ENCODE data around the gene STARD3NL.
"Not testable (repeated sequence)": the region's sequence is repeated elsewhere in the genome, so short reads cannot be mapped to it uniquely, and the experiment has no call there.

STARD3NL gene

DNA sequence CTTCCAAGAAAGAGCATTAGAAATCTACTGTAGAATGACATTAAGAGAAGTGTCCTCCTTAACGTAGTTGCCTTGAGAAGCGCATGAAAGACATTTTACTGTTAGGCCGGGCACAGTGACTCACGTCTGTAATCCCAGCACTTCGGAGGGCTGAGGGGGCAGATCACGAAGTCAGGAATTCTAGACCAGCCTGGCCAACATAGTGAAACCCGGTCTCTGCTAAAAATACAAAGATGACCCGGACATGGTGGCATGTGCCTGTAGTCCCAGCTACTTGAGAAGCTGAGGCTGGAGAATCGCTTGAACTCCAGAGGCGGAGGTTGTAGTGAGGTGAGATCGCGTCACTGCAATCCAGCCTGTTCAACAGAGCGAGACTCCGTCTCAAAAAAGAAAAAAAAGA lies 66.5 kb downstream of the STARD3NL start:
- no peak overlapping the region for H3K4me3 ChIP-seq
- no peaks in the 10 kb centered on the region for H3K9me3 ChIP-seq
- in situ Hi-C loops (cut with MboI; ENCODE audit: low sequenced_read_pairs): no loop called here
- H3K36me3 ChIP-seq (replicated peaks): no peaks in the 10 kb centered on the region
- peaks cover 10% of the 10 kb centered on the region for H3K4me1 ChIP-seq
- no peaks in the 10 kb centered on the region for H3K27me3 ChIP-seq (ENCODE audit: low read depth)
- DNase-seq (ENCODE audit: low spot score in 2 of 2): no peak

- no peaks in the 10 kb centered on the region for H3K9me3 ChIP-seq
- in situ Hi-C loops (cut with MboI; ENCODE audit: low sequenced_read_pairs): no loop called here
- peaks cover 10% of the 10 kb centered on the region for H3K4me1 ChIP-seq
- no peaks in the 10 kb centered on the region for H3K27me3 ChIP-seq (ENCODE audit: low read depth)
- H3K4me3 ChIP-seq: no peak overlapping the region
- no peaks in the 10 kb centered on the region for H3K36me3 ChIP-seq (replicated peaks)
- no peak for DNase-seq (ENCODE audit: low spot score in 2 of 2)
Observed at GRCh38 chr7:38245409-38245977, 67.4 kb downstream of the STARD3NL start.

DNA sequence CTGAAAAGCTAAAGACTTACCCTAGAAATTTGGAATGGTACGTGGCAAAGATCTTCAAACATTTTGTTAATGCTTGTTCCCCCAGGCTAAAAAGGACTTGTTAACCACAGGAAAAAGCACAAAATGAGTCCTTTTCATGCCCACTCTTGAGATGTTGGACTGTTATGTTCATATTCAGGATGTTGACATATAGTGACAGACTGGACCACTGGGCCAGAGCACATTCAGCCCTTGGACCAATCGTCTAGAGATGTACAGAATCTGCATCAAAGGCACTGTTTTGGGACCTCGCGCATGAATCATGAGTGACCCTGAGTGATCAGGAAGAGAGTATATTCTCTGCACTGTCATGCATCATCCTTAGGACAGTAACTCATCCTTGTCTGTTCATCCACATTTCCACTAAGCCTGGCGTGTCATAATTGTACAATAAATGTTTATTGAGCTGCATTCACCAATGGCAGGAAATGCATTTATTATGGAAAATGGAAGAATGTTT lies 70.1 kb downstream of the STARD3NL start:
- peaks cover 9% of the 10 kb centered on the region for H3K4me1 ChIP-seq
- in situ Hi-C loops (cut with MboI; ENCODE audit: low sequenced_read_pairs): no loop called here
- no peaks in the 10 kb centered on the region for H3K36me3 ChIP-seq (replicated peaks)
- no peaks in the 10 kb centered on the region for H3K27me3 ChIP-seq (ENCODE audit: low read depth)
- no peaks in the 10 kb centered on the region for H3K9me3 ChIP-seq
- no peak overlapping the region for H3K4me3 ChIP-seq
- no peak for DNase-seq (ENCODE audit: low spot score in 2 of 2)

GRCh38 chr7:38249849-38250248 lies 71.8 kb downstream of the STARD3NL start:
- H3K27me3 ChIP-seq (ENCODE audit: low read depth); in situ Hi-C loops (cut with MboI; ENCODE audit: low sequenced_read_pairs); H3K9me3 ChIP-seq; DNase-seq (ENCODE audit: low spot score in 2 of 2); H3K36me3 ChIP-seq (replicated peaks); H3K4me3 ChIP-seq; H3K4me1 ChIP-seq: not testable (repeated sequence)

- Histone ChIP-seq H3K4me1 (peaks cover 6% of the 10 kb centered on the region), H3K27me3 (ENCODE audit: low read depth) (no peaks in the 10 kb centered on the region), H3K36me3 (replicated peaks) (no peaks in the 10 kb centered on the region), H3K9me3 (no peaks in the 10 kb centered on the region), H3K4me3 (no peak overlapping the region)
- in situ Hi-C loops (cut with MboI; ENCODE audit: low sequenced_read_pairs): no loop called here
- DNase-seq (ENCODE audit: low spot score in 2 of 2): no peak
Observed at GRCh38 chr7:38257350-38257677, 79.3 kb downstream of the STARD3NL start.

DNA sequence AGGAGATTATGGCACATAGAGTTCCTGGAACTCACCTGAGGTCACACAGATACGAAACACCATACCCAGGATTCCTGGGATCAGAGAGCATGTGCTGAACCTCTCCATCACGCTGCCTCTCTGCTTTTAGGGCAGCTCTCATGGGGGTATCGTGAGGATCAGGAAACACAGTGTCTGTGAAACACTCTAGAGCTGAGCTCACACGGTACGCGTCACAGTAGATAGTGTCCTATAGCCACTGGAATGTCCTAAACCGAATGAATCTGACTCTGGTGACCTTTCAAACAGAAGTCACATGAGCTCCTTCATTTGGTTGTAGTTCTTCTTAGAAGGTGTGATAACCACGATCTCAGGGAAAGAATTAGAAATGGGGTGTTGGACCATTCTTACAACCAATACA lies 81.1 kb downstream of the STARD3NL start:
- H3K9me3 ChIP-seq; H3K27me3 ChIP-seq (ENCODE audit: low read depth); H3K36me3 ChIP-seq (replicated peaks); DNase-seq (ENCODE audit: low spot score in 2 of 2); in situ Hi-C loops (cut with MboI; ENCODE audit: low sequenced_read_pairs); H3K4me3 ChIP-seq: not testable (repeated sequence)
- peaks cover 17% of the 10 kb centered on the region for H3K4me1 ChIP-seq

DNA sequence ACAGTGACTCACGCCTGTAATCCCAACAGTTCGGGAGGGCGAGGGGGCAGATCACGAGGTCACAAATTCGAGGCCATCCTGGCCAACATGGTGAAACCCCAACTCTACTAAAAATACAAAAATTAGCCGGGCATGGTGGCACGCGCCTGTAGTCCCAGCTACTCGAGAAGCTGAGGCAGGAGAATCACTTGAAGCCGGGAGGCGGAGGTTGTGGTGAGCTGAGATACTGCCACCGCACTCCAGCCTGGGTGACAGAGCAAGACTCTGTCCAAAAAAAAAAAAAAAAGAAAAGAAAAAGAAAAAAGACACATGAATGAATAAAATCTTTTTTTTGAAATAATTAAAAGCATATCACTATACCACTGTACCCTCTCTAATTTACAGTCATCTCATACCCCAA lies 83.6 kb downstream of the STARD3NL start:
- peaks cover 17% of the 10 kb centered on the region for H3K4me1 ChIP-seq
- H3K9me3 ChIP-seq; H3K27me3 ChIP-seq (ENCODE audit: low read depth); DNase-seq (ENCODE audit: low spot score in 2 of 2); H3K4me3 ChIP-seq; in situ Hi-C loops (cut with MboI; ENCODE audit: low sequenced_read_pairs); H3K36me3 ChIP-seq (replicated peaks): not testable (repeated sequence)

GRCh38 chr7:38262026-38262425 lies 84.0 kb downstream of the STARD3NL start:
- H3K4me3 ChIP-seq; H3K36me3 ChIP-seq (replicated peaks); H3K9me3 ChIP-seq; H3K27me3 ChIP-seq (ENCODE audit: low read depth); in situ Hi-C loops (cut with MboI; ENCODE audit: low sequenced_read_pairs): not testable (repeated sequence)
- peaks cover 17% of the 10 kb centered on the region for H3K4me1 ChIP-seq
- peak in 1 of 2 experiments; percentile 34 for DNase-seq (ENCODE audit: low spot score in 2 of 2)

- no peaks in the 10 kb centered on the region for H3K27me3 ChIP-seq (ENCODE audit: low read depth)
- in situ Hi-C loops (cut with MboI; ENCODE audit: low sequenced_read_pairs): no loop called here
- peaks cover 17% of the 10 kb centered on the region for H3K4me1 ChIP-seq
- DNase-seq (ENCODE audit: low spot score in 2 of 2): peak in 1 of 2 experiments; percentile 39
- H3K36me3 ChIP-seq (replicated peaks): no peaks in the 10 kb centered on the region
- no peak overlapping the region for H3K4me3 ChIP-seq
- H3K9me3 ChIP-seq: no peaks in the 10 kb centered on the region
Observed at GRCh38 chr7:38262545-38262944, 84.5 kb downstream of the STARD3NL start.

DNA sequence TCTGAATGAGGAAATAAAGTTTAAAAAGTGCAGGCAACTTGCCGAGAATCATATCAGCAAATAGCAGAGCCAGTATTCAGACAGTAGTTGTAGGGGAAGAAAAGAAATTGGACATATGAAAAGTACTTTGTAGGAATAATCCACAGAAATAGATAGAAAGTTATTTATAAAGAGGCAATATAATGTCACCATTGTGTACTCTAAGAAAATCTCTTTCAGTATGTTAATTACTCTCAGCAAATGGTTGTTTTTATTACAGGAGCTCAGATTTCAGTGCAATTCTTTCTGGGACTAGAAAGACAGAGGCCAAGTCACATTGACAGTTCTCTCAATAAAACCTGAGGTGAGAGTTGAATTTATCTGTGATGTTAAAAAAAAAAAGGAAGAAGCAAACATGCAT lies 85.2 kb downstream of the STARD3NL start:
- H3K27me3 ChIP-seq (ENCODE audit: low read depth); H3K36me3 ChIP-seq (replicated peaks); H3K4me3 ChIP-seq; in situ Hi-C loops (cut with MboI; ENCODE audit: low sequenced_read_pairs); H3K9me3 ChIP-seq: not testable (repeated sequence)
- DNase-seq (ENCODE audit: low spot score in 2 of 2): peak in 1 of 2 experiments; percentile 87
- peaks cover 17% of the 10 kb centered on the region for H3K4me1 ChIP-seq

DNA sequence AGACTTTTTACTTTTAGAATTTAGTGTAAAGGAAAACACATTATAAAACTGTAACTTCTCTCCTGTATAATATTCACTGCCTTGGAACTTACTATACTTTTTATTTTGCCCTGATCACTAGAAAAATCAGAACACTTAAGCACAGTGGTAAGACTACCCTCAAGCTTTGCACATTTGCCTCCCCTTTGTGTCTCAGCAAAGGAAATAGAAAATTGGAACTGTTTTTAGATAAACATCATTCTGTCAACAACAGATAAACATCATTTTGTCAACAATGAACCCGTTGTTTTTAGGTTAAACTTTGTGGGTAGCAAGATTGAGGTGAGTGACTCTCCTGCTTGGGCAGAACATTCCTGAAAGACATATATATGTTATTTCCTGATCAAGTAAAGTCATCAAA lies 86.6 kb downstream of the STARD3NL start:
- H3K36me3 ChIP-seq (replicated peaks); H3K4me3 ChIP-seq; H3K27me3 ChIP-seq (ENCODE audit: low read depth); H3K9me3 ChIP-seq; in situ Hi-C loops (cut with MboI; ENCODE audit: low sequenced_read_pairs); DNase-seq (ENCODE audit: low spot score in 2 of 2): not testable (repeated sequence)
- H3K4me1 ChIP-seq: peaks cover 17% of the 10 kb centered on the region

- peaks cover 17% of the 10 kb centered on the region for H3K4me1 ChIP-seq
- DNase-seq (ENCODE audit: low spot score in 2 of 2); H3K36me3 ChIP-seq (replicated peaks); H3K4me3 ChIP-seq; H3K27me3 ChIP-seq (ENCODE audit: low read depth); H3K9me3 ChIP-seq; in situ Hi-C loops (cut with MboI; ENCODE audit: low sequenced_read_pairs): not testable (repeated sequence)
Observed at GRCh38 chr7:38265958-38266357, 87.9 kb downstream of the STARD3NL start.

GRCh38 chr7:38269704-38270346 lies 91.8 kb downstream of the STARD3NL start:
- H3K4me3 ChIP-seq; in situ Hi-C loops (cut with MboI; ENCODE audit: low sequenced_read_pairs); H3K4me1 ChIP-seq; H3K36me3 ChIP-seq (replicated peaks); H3K9me3 ChIP-seq; H3K27me3 ChIP-seq (ENCODE audit: low read depth); DNase-seq (ENCODE audit: low spot score in 2 of 2): not testable (repeated sequence)

DNA sequence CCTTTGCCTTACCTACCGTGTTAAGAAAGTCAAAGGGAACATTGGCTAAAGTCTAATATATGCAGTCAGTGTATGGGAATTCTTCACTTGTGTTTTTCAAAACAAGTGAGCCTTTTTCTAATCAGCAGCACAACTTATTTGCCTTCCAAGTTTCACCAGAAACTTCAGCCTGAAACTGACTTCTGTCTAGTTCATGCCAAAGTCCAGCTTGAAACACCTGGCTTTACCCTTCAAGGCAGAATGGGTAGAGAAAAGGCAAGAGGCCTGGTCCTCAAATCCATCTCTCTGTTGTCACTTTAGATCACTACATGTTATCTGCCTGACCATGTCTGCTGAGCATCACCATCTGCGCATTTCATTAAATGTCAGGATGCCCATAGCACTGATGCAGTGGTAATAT lies 92.4 kb downstream of the STARD3NL start:
- in situ Hi-C loops (cut with MboI; ENCODE audit: low sequenced_read_pairs); DNase-seq (ENCODE audit: low spot score in 2 of 2): not testable (repeated sequence)

More for the DNA sequence above, 92.4 kb downstream of the STARD3NL start:
- not testable (repeated sequence) for H3K27me3 ChIP-seq (ENCODE audit: low read depth); H3K36me3 ChIP-seq (replicated peaks); H3K4me3 ChIP-seq; H3K9me3 ChIP-seq; H3K4me1 ChIP-seq

Measured in HAP-1 (cell line).